Activated CD8-positive, alpha-beta memory T cell treated with anti-CD3 and anti-CD28 coated beads, Interleukin-2, amount 50 U/mL, for 48 hours (primary cell): Measurements from ENCODE around the gene CSRNP3.
"Not testable (repeated sequence)": the region's sequence is repeated elsewhere in the genome, so short reads cannot be mapped to it uniquely, and the experiment has no call there.

Experiments used
- DNase-seq: peaks from one replicate; pipeline ENCODE4 v3.0.0-alpha.2; 2020

The CSRNP3 gene

GRCh38 chr2:165636959-165637358 is 167.5 kb downstream of the CSRNP3 start:
- no peak for DNase-seq

GRCh38 chr2:165637396-165637795 is 167.9 kb downstream of the CSRNP3 start:
- DNase-seq, result no peak

GRCh38 chr2:165639504-165639903 is 170.0 kb downstream of the CSRNP3 start:
- no peak for DNase-seq

GRCh38 chr2:165640247-165640929 is 170.9 kb downstream of the CSRNP3 start:
- DNase-seq, result no peak

- no peak for DNase-seq
Measured at GRCh38 chr2:165645930-165646831, 176.7 kb downstream of the CSRNP3 start.

GRCh38 chr2:165647409-165647808 is 177.9 kb downstream of the CSRNP3 start:
- DNase-seq, result no peak

- DNase-seq, result no peak
Measured at GRCh38 chr2:165648801-165649200, 179.3 kb downstream of the CSRNP3 start.

GRCh38 chr2:165651233-165651632 is 181.7 kb downstream of the CSRNP3 start:
- DNase-seq, result no peak

- no peak for DNase-seq
Measured at GRCh38 chr2:165655661-165656060, 186.2 kb downstream of the CSRNP3 start.

- no peak for DNase-seq
Measured at GRCh38 chr2:165660361-165660760, 190.9 kb downstream of the CSRNP3 start.

GRCh38 chr2:165662720-165663119 is 193.2 kb downstream of the CSRNP3 start:
- no peak for DNase-seq

GRCh38 chr2:165665614-165666013 is 196.1 kb downstream of the CSRNP3 start:
- DNase-seq, result no peak

- not testable (repeated sequence) for DNase-seq
Measured at GRCh38 chr2:165666073-165666472, 196.6 kb downstream of the CSRNP3 start.

GRCh38 chr2:165666605-165667004 is 197.1 kb downstream of the CSRNP3 start:
- DNase-seq, result no peak

- no peak for DNase-seq
Measured at GRCh38 chr2:165667375-165667774, 197.9 kb downstream of the CSRNP3 start.

- DNase-seq, result no peak
Measured at GRCh38 chr2:165674780-165675179, 205.3 kb downstream of the CSRNP3 start.

GRCh38 chr2:165675551-165675968 is 206.1 kb downstream of the CSRNP3 start:
- DNase-seq, result no peak

- no peak for DNase-seq
Measured at GRCh38 chr2:165678882-165679281, 209.4 kb downstream of the CSRNP3 start.

GRCh38 chr2:165679621-165680020 is 210.1 kb downstream of the CSRNP3 start:
- no peak for DNase-seq

GRCh38 chr2:165681841-165682240 is 212.3 kb downstream of the CSRNP3 start:
- DNase-seq, result no peak

GRCh38 chr2:165682546-165682945 is 213.0 kb downstream of the CSRNP3 start:
- no peak for DNase-seq

- no peak for DNase-seq
Measured at GRCh38 chr2:165686800-165687199, 217.3 kb downstream of the CSRNP3 start.

GRCh38 chr2:165687426-165688002 is 218.0 kb downstream of the CSRNP3 start:
- DNase-seq, result no peak

- no peak for DNase-seq
Measured at GRCh38 chr2:165691615-165692014, 222.1 kb downstream of the CSRNP3 start.
